Measurements from ENCODE around the gene CAT.

CAT gene

GRCh38 chr11:34501949-34502348 lies 63.2 kb downstream of the CAT start:
- no peaks in the 10 kb centered on the region for H3K27me3 ChIP-seq (replicated peaks; ENCODE audit: insufficient read depth, low read length)
- TF ChIP-seq CTCF (IDR thresholded peaks at IDR 0.05; ENCODE audit: low read length) (no peak), EZH2 (optimal IDR thresholded peaks at IDR 0.05; ENCODE audit: low read depth, low read length) (no peak), EZH2phosphoT487 (IDR thresholded peaks at IDR 0.05; ENCODE audit: low read length) (no peak)
- no peaks in the 10 kb centered on the region for H3K36me3 ChIP-seq (replicated peaks; ENCODE audit: insufficient read depth, low read length)
- H4K20me1 ChIP-seq (ENCODE audit: insufficient read depth, low read length) = no peaks in the 10 kb centered on the region
- no peaks in the 10 kb centered on the region for H3K4me1 ChIP-seq (ENCODE audit: low read length)
- DNase-seq = no peak
- H3K27ac ChIP-seq (ENCODE audit: low read length) = no peak overlapping the region
- H3K9me2 ChIP-seq (replicated peaks; ENCODE audit: insufficient read depth, low read length) = no peaks in the 10 kb centered on the region
- no peak overlapping the region for H3K9ac ChIP-seq (ENCODE audit: low read length)
- H3K4me2 ChIP-seq (ENCODE audit: low read depth, low read length) = no peak overlapping the region
- H3K4me3 ChIP-seq (ENCODE audit: low read length) = no peak overlapping the region
- no peaks in the 10 kb centered on the region for H3K79me2 ChIP-seq (ENCODE audit: low read length)
- H2AFZ ChIP-seq (ENCODE audit: low read length) = no peak overlapping the region
- H3K9me3 ChIP-seq (replicated peaks; ENCODE audit: insufficient read depth, low read length) = no peaks in the 10 kb centered on the region
- no peaks in the 10 kb centered on the region for H3F3A ChIP-seq (ENCODE audit: insufficient read depth, low read length)

GRCh38 chr11:34502949-34503348 lies 64.2 kb downstream of the CAT start:
- H4K20me1 ChIP-seq (ENCODE audit: insufficient read depth, low read length) = no peaks in the 10 kb centered on the region
- no peak overlapping the region for H3K4me3 ChIP-seq (ENCODE audit: low read length)
- H3K36me3 ChIP-seq (replicated peaks; ENCODE audit: insufficient read depth, low read length) = no peaks in the 10 kb centered on the region
- no peaks in the 10 kb centered on the region for H3K4me1 ChIP-seq (ENCODE audit: low read length)
- no peaks in the 10 kb centered on the region for H3K9me2 ChIP-seq (replicated peaks; ENCODE audit: insufficient read depth, low read length)
- H3K79me2 ChIP-seq (ENCODE audit: low read length) = no peaks in the 10 kb centered on the region
- no peaks in the 10 kb centered on the region for H3F3A ChIP-seq (ENCODE audit: insufficient read depth, low read length)
- H3K9ac ChIP-seq (ENCODE audit: low read length) = no peak overlapping the region
- no peaks in the 10 kb centered on the region for H3K9me3 ChIP-seq (replicated peaks; ENCODE audit: insufficient read depth, low read length)
- DNase-seq = no peak
- H2AFZ ChIP-seq (ENCODE audit: low read length) = no peak overlapping the region
- no peak for TF ChIP-seq EZH2phosphoT487 (IDR thresholded peaks at IDR 0.05; ENCODE audit: low read length)
- TF ChIP-seq EZH2 (optimal IDR thresholded peaks at IDR 0.05; ENCODE audit: low read depth, low read length) = no peak
- TF ChIP-seq CTCF (IDR thresholded peaks at IDR 0.05; ENCODE audit: low read length) = no peak
- H3K27me3 ChIP-seq (replicated peaks; ENCODE audit: insufficient read depth, low read length) = no peaks in the 10 kb centered on the region
- no peak overlapping the region for H3K27ac ChIP-seq (ENCODE audit: low read length)
- H3K4me2 ChIP-seq (ENCODE audit: low read depth, low read length) = no peak overlapping the region

- no peak for TF ChIP-seq EZH2 (optimal IDR thresholded peaks at IDR 0.05; ENCODE audit: low read depth, low read length)
- TF ChIP-seq CTCF (IDR thresholded peaks at IDR 0.05; ENCODE audit: low read length) = no peak
- no peak for TF ChIP-seq EZH2phosphoT487 (IDR thresholded peaks at IDR 0.05; ENCODE audit: low read length)
- Histone ChIP-seq H4K20me1 (ENCODE audit: insufficient read depth, low read length) (no peaks in the 10 kb centered on the region), H3K27ac (ENCODE audit: low read length) (no peak overlapping the region)
These were observed 67.1 kb downstream of the CAT start for GRCh38 chr11:34505874-34506273.

More at GRCh38 chr11:34505874-34506273, 67.1 kb downstream of the CAT start:
- Histone ChIP-seq H3F3A (ENCODE audit: insufficient read depth, low read length) (no peaks in the 10 kb centered on the region), H3K4me2 (ENCODE audit: low read depth, low read length) (no peak overlapping the region), H3K79me2 (ENCODE audit: low read length) (no peaks in the 10 kb centered on the region), H3K27me3 (replicated peaks; ENCODE audit: insufficient read depth, low read length) (no peaks in the 10 kb centered on the region), H3K36me3 (replicated peaks; ENCODE audit: insufficient read depth, low read length) (no peaks in the 10 kb centered on the region), H3K4me1 (ENCODE audit: low read length) (no peaks in the 10 kb centered on the region), H3K9me2 (replicated peaks; ENCODE audit: insufficient read depth, low read length) (no peaks in the 10 kb centered on the region), H3K4me3 (ENCODE audit: low read length) (no peak overlapping the region), H3K9me3 (replicated peaks; ENCODE audit: insufficient read depth, low read length) (no peaks in the 10 kb centered on the region), H2AFZ (ENCODE audit: low read length) (no peak overlapping the region), H3K9ac (ENCODE audit: low read length) (no peak overlapping the region)
- no peak for DNase-seq

All from MM.1S (cell line).